ENCODE results near the gene YTHDF1. TPM values are rescaled to one million over a fixed set of nuclear protein-coding genes. Genes with fewer than 3 reads are reported as not detected.

Gene YTHDF1
- total RNA-seq, 2 donors from 2014 or later = 21.8 to 31.8 TPM

DNA sequence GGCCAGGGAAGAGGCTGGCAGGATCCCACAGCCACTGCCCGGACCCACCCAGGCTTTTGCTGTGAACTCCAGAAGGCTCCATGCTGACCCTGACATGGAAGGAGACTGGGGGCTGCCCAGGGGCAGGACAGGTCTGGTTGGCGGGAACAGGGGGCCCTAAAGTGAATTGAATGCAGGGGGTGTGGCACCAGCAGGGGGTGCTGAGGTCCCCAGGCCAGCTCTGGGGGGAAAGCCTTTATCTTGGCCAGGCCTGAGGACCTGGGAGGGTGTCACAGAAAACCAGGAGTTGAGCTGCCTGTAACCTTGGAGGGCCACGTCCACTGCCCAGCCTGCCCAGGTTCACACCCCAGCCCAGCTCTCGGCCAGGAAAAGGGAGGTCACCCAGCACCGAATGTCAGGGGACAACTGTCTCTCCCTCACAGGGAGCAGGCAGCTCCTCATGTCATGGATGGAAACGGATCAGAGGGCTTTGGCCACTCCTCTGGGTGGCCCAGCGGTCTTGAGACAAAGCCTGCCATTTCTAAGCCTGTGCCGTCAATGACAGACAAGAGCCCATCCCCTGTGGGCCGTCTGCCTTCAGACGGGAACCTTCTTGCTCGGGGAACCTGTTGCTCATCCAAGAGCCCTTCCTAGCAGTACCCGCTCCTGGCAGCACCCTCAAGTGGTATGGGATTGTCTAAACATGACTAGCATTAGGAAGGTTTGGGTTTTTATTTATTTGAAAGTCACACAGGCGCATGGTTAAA is 2.9 kb upstream of the YTHDF1 start:
- H3K27me3 ChIP-seq (replicated peaks; ENCODE audit: insufficient read depth) = no peaks in the 10 kb centered on the region
- no peak for DNase-seq (ENCODE audit: low spot score)
- TF ChIP-seq, protein P1, sequence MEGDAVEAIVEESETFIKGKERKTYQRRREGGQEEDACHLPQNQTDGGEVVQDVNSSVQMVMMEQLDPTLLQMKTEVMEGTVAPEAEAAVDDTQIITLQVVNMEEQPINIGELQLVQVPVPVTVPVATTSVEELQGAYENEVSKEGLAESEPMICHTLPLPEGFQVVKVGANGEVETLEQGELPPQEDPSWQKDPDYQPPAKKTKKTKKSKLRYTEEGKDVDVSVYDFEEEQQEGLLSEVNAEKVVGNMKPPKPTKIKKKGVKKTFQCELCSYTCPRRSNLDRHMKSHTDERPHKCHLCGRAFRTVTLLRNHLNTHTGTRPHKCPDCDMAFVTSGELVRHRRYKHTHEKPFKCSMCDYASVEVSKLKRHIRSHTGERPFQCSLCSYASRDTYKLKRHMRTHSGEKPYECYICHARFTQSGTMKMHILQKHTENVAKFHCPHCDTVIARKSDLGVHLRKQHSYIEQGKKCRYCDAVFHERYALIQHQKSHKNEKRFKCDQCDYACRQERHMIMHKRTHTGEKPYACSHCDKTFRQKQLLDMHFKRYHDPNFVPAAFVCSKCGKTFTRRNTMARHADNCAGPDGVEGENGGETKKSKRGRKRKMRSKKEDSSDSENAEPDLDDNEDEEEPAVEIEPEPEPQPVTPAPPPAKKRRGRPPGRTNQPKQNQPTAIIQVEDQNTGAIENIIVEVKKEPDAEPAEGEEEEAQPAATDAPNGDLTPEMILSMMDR (IDR thresholded peaks at IDR 0.05) = no peak
- no peaks in the 10 kb centered on the region for H3K36me3 ChIP-seq
- H3K4me1 ChIP-seq (ENCODE audit: control insufficient read depth in 1 of 2, low read depth in 2 of 2) = peaks cover 14 to 16% of the 10 kb centered on the region in 2 donors
- H3K9me3 ChIP-seq = no peaks in the 10 kb centered on the region
- ATAC-seq (ENCODE audit: insufficient number of reproducible peaks, low FRiP score, low read depth) = no peak
- H3K4me3 ChIP-seq = no peak overlapping the region
- H3K27ac ChIP-seq = no peak overlapping the region

DNA sequence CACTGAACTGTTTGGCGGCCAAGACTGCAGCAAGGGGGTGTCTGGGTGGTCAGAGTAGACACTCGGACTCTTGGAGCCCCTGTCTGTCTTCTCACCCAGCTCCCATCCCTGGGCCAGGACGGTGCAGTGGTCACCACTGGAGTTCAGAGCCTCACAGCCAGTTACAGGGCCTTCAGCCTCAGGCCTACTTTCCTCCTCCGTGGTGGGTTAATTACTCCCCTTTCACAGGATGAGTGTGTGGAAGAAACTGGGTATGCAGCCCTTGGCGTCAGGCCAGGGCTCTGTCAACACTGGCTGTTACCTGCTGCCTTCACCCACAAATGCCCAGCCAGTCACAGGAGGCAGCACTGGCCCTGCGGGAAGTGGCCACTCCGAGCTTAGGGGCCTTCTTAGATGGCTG is 1.8 kb upstream of the YTHDF1 start:
- H3K4me1 ChIP-seq (ENCODE audit: control insufficient read depth in 1 of 2, low read depth in 2 of 2) = peaks cover 14 to 27% of the 10 kb centered on the region in 2 donors
- H3K36me3 ChIP-seq = peaks cover 9% of the 10 kb centered on the region
- H3K27me3 ChIP-seq (replicated peaks; ENCODE audit: insufficient read depth) = no peaks in the 10 kb centered on the region
- no peaks in the 10 kb centered on the region for H3K9me3 ChIP-seq
- H3K4me3 ChIP-seq = no peak overlapping the region
- H3K27ac ChIP-seq = no peak overlapping the region
- no peak for DNase-seq (ENCODE audit: low spot score)
- TF ChIP-seq, protein P1 (IDR thresholded peaks at IDR 0.05) = no peak
- ATAC-seq (ENCODE audit: insufficient number of reproducible peaks, low FRiP score, low read depth) = no peak

DNA sequence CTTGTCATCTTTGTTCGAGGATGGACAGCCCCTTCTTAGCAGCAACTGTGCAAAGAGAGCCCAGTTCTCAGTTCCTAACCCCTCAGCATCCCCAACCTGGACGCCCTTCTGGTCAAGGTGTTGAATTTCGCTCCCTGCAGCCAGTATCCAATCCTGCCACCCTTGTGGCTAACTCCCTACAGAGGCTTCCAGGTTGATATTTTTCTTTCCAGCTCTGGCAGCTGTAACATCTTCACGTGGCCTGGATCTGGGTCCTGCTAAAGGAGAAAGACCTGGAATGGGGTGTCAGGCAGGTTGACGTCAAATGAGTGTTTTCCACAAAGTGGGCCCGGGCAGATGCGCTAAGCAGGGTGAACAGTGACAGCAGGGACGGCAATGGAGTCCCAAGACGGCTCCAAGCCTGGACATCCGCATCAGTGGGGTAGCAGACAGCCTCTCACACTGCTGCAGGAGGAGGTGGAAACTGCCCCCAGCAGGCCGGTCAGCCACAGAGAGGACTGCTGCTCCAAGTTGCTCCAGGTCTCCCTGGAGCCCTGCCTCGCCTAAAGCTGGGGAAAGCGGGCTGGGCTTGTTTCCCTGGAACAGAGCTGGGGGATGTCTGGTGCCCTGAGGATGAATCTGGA is 1.0 kb upstream of the YTHDF1 start:
- TF ChIP-seq, protein P1 (IDR thresholded peaks at IDR 0.05) = no peak

GRCh38 chr20:63215101-63216040 is 560 bp downstream of the YTHDF1 start:
- no peak for ATAC-seq (ENCODE audit: insufficient number of reproducible peaks, low FRiP score, low read depth)
- Histone ChIP-seq H3K36me3 (peaks cover 21% of the 10 kb centered on the region), H3K9me3 (no peaks in the 10 kb centered on the region), H3K4me1 (ENCODE audit: control insufficient read depth in 1 of 2, low read depth in 2 of 2) (peaks cover 14 to 47% of the 10 kb centered on the region in 2 donors), H3K4me3 (peak overlapping the region; percentile 79), H3K27me3 (replicated peaks; ENCODE audit: insufficient read depth) (no peaks in the 10 kb centered on the region), H3K27ac (peak overlapping the region; percentile 54 to 57)
- TF ChIP-seq, protein P1 (IDR thresholded peaks at IDR 0.05) = no peak
- DNase-seq (ENCODE audit: low spot score) = no peak

More for the DNA sequence above, 1.0 kb upstream of the YTHDF1 start:
- DNase-seq (ENCODE audit: low spot score) (no peak), ATAC-seq (ENCODE audit: insufficient number of reproducible peaks, low FRiP score, low read depth) (no peak)
- Histone ChIP-seq H3K4me3 (peak overlapping the region; percentile 79), H3K4me1 (ENCODE audit: control insufficient read depth in 1 of 2, low read depth in 2 of 2) (peaks cover 14 to 32% of the 10 kb centered on the region in 2 donors), H3K9me3 (no peaks in the 10 kb centered on the region), H3K27ac (peak overlapping the region in 1 of 2 donors; percentile 47), H3K36me3 (peaks cover 17% of the 10 kb centered on the region), H3K27me3 (replicated peaks; ENCODE audit: insufficient read depth) (no peaks in the 10 kb centered on the region)

Data from thoracic aorta (tissue), 2 donors.